Right renal pelvis (tissue), 4 donors: ENCODE measurements around the gene DENND1A. TPM values are rescaled to one million over a fixed set of nuclear protein-coding genes. Genes with fewer than 3 reads are reported as not detected.

Experiments used
- DNase-seq, 4 donors: peaks; one replicate each; pipeline ENCODE4 v3.0.0-alpha.2; 2013; ENCODE audit warnings: low read depth in 4 of 4, low spot score in 3 of 4, missing footprints in 1 of 4
- polyA plus RNA-seq, 4 donors: library from polyadenylated mRNA; unstranded; fragments of 120-200 nt; gene quantifications; one replicate each; pipeline ENCODE4 v1.2.1, GENCODE V29; 2013; ENCODE audit not compliant: insufficient read length in 4 of 4

Gene DENND1A
- polyA plus RNA-seq, 4 donors, result 21.3 to 24.4 (median 23.3) TPM

DNA sequence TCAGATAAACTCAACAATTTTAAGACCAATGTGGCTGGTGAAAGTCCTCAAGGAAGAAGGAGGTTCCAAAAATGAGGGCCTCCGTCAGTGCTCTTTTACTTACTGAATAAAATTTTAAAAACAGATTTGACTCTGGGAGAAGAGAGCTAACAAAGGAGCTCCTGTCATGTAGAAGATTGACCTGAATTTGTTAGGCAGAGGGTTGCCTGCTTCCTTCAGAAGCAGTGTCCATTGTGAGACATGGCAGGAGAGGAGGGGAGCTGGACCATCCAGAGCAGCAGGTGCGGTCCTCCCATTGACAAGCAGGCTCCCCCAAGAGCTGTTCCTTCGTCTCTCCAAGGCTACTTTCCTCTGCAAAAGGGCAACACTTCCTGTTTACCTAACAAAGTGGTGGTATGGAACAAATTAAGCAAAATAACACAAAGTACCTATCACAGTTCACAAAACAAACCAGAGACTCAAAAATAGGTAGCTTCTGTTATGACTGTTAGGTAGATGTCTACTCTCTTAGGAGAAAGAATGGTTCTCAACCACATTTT lies 238.1 kb downstream of the DENND1A start:
- DNase-seq, result no peak

GRCh38 chr9:123689701-123690428 lies 240.1 kb downstream of the DENND1A start:
- no peak for DNase-seq

GRCh38 chr9:123687246-123687751 lies 242.6 kb downstream of the DENND1A start:
- DNase-seq, result no peak

GRCh38 chr9:123686829-123687192 lies 243.1 kb downstream of the DENND1A start:
- DNase-seq, result no peak

- no peak for DNase-seq
Measured at GRCh38 chr9:123686131-123686828, 243.6 kb downstream of the DENND1A start.

GRCh38 chr9:123685489-123686083 lies 244.3 kb downstream of the DENND1A start:
- DNase-seq, result no peak

DNA sequence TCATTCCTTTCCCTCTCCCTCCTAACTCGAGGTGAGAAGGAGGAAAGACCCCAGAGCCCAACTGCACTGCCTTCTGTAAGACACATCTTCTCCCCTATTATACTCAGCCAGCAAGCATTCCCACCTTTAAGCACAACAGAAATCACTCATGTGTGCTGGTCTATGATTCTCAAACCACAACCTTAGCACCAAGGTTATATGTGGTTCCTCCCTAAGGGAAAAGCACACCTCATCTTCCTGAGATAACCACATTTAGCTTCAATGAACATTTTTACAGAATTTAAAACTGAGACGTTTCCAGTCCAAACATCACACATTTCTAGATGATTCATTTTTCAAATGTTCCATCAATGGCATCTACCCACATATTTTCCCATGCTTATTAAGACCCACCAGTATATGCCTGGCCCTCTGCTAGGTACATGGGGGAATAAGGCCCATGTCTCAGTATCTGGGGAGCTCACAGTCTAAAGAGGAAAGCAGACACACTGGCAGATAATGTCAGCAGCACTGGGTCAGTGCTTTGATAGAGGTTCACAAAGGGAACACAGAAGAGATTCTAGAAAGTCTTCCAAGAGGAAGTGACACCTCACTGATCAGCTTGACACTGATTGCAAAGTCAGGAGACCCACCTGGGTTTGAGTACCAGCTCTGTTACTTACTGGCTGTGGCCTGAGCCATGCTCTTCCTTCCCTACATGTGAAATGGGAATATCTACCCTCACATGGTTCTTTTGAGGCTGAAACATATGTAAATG lies 245.4 kb downstream of the DENND1A start:
- DNase-seq, result no peak

DNA sequence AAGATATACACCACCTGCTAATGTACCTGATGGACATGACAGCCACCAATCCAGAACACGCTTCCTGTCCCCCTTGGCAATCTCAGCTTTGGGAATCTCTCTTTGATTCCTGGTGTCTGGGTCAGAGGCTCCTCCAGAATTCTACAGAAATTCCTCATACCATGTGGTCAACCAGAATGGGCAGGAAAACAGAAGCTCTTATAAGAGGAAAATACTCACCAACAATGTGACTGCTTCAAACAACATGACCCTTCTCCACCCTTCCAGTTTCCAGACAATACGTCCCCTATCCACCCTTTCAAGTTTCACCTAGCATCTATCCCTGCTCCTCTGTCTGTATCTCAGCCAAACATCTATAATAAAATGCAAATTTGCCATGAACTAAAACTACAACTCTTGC lies 247.2 kb downstream of the DENND1A start:
- no peak for DNase-seq

DNA sequence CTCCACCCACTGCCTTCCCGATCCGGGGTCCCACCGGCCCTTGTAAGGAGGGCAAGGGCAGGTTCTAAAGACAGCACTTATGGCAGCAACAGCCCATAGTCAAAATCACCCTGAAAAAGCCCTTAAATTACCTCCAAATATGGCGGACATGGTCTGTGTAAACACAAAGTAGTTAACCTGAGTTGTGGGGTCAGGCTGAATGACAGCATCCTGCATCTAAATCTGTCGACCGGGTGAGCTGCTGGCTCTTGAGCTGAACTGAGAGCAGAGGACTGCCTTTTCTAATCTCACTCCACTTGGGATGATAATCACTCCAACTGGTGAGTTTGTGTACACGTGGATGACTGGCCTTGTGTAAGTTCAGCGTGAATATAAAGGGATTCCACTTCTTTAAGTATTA lies 249.6 kb downstream of the DENND1A start:
- no peak for DNase-seq

DNA sequence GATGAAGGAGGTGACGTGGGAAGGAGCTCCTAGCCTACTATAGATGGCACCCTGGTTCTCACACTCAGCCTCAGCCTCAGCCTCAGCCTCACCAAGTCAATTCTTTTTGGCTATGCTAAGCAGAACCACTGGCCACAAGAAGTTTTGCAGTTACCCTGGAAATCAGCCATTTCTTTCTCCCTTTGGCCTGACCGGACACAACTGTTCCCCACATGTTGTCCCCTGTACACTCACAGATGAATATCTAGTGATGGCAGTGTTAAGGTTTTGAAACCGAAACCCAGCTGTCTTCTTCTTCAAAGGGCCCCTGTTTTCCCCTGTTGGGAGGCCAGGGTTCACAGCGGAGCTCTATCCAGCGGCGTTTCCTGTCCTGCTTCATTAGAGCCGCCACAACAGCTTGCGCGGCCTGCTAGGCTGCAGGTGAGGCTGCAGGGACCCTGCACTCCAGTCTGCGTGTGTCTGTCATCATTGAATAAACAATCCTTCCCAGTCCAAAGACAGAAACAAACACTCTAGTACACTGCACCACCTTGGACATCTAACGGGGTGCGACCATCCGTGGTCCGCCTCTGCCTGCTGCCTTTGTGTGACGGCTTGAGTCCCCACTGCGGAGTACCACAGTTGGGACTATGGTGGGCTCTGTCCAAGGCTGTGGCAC lies 250.5 kb downstream of the DENND1A start:
- no peak for DNase-seq

DNA sequence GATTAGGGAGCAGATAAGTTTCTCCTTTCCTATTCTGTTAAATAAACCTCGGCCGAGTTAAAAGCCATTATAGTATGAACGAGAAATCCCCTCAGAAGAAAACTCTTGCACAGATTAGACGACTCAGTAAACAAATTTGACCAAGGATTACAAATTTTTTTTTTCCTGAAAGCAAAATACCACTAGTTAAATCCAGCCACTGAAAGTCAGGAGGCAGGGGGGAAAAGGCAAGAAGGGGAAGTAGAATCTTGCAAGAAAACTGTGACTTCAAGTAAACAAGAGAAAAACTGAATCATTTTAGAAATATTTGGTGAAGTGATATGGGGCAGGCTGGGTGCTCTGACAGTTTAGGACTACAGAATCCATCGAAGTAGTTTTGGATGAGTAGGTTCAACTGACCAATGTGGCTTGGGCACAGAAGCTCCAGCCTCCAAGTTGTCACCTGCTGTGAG lies 251.0 kb downstream of the DENND1A start:
- no peak for DNase-seq

- no peak for DNase-seq
Measured at GRCh38 chr9:123678038-123678877, 251.7 kb downstream of the DENND1A start.

GRCh38 chr9:123676869-123677268 lies 253.1 kb downstream of the DENND1A start:
- no peak for DNase-seq

DNA sequence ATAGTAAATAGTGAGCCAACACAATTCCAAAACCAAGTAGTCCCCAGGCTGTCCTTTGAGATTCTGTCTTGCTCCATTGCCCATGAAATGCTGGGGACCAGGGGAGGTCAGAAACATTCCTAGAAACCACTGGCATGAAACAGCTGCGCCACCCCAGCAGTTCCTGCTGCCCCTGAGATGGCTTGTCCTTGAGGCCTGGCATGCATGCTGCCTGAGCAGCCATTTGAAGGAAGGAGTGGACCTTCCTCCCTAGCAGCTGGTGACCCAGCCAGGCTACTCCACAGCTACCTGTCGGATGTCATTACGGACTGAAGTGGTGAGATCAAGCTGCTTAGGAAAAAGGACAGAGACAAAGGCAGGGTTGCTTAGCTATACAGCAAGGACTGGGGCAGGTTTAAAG lies 260.6 kb downstream of the DENND1A start:
- DNase-seq, result peak in 3 of 4 donors; percentile 62 to 77 (median 77)

- no peak for DNase-seq
Measured at GRCh38 chr9:123663529-123663928, 266.4 kb downstream of the DENND1A start.

GRCh38 chr9:123662057-123662776 lies 267.7 kb downstream of the DENND1A start:
- DNase-seq, result no peak

DNA sequence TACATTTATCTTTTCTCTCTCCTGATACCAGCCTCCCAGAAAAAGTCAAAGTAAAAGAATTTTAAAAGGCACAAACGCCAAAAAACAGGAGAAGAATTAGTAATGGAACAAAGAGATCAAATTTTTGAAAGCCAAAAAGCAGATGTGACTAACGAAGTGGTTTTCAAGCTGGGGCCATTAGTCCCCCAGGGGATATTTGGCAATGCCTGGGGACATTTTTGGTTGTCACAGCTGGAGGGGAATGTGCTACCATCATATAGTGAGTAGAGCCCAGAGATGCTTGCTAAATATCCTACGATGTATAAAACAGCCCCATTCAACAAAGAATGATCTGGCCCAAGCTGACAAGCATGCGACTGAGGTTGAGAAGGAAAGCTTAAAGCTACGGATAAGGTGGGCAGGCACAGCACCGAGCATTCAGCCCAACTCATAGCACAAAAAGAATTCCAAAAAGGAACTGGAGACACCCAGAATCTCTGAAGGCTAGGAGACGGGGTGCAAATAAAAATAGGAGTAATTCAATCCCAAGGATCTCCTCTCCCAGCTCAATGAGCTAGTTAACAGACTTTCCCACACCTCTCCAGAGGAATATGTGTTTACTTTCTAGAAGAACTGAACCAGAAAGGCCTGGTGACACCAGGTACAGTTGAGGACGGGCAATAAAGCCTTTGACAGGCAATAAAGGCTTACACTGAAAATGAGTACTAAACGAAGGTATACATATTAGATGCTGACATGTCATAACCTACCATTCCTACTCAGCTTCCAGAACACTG lies 269.0 kb downstream of the DENND1A start:
- DNase-seq, result no peak

- no peak for DNase-seq
Measured at GRCh38 chr9:123659358-123659757, 270.6 kb downstream of the DENND1A start.
